HCEC 1CT (cell line): Measurements from ENCODE around the gene FUCA1.
"Not testable (repeated sequence)": the region's sequence is repeated elsewhere in the genome, so short reads cannot be mapped to it uniquely, and the experiment has no call there.

Experiments used
- DNase-seq: peaks from one replicate; pipeline ENCODE4 v3.0.0-alpha.2; 2017

FUCA1 gene

DNA sequence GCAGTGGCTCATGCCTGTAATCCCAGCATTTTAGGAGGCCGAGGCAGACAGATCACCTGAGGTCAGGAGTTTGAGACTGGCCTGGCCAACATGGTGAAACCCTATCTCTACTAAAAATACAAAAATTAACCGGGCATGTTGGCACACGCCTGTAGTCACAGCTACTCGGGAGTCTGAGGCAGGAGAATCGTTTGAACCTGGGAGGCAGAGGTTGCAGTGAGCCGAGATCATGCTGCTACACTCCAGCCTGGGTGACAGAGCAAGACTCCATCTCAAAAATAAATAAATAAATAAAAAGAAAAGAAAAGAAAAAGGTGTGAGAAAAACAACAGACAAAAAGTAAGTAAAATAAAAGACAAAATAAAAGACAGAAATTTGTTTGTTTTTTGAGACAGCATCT lies 33.9 kb downstream of the FUCA1 start:
- not testable (repeated sequence) for DNase-seq

DNA sequence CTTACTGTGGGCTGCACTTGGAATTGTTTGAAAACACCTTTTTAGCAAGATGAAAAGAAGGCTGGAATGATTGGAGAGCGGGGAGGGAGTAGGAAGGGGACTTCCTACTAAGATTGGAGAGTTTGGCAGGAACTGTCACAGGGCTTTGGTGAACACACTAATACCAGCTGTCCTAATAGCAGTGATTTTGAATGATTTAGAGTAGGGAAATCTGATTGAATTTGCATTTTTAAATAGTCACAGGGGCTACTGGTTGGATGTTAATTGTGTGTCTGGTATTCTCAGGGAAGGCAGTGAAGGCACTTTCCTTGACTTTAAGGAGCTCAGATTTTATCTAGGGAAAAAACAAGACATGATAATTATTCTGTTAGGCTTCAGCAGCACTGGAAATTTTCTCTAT lies 40.4 kb downstream of the FUCA1 start:
- no peak for DNase-seq

- DNase-seq: not testable (repeated sequence)
Measured at GRCh38 chr1:23826590-23826989, 41.5 kb downstream of the FUCA1 start.

- DNase-seq: no peak
Measured at GRCh38 chr1:23825762-23826522, 42.1 kb downstream of the FUCA1 start.

DNA sequence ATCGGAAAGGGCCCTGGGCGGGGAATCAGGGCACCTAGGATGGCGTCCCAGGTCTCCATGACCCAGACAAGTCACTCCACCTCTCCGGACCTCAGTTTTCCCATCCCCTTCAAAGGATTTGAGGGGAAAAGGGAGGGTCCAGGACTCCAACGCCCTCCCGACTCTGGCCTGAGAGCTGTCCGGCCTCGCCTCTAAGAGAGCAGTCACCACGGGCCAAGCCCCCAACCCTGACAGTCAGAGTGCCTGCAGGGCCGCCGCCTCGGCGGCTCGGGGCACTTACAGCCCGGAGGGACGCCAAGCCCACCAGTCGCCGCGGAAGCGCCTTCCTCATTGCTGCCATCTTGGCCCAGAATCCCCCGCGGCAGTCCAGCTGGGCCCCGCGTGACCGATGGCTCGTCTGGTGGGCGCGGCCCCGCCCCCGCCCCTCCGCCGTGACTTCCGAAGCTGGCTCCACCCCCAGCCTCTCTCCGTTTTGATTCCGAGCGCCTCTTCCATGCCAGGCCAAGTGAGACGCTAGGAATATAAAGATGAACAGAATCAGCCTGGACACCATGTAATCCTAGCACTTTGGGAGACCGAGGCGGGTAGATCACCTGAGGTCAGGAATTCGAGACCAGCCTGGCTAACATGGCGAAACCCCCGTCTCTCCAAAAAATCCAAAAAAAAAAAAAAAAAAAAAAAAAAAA lies 42.9 kb downstream of the FUCA1 start, which contains the start of gene HMGCL:
Gene HMGCL, minus strand, starts transcription at position 354 of the 686 bp plus-strand sequence. Its CDS starts 14 bp downstream, at position 340.
- DNase-seq: peak; percentile 90

DNA sequence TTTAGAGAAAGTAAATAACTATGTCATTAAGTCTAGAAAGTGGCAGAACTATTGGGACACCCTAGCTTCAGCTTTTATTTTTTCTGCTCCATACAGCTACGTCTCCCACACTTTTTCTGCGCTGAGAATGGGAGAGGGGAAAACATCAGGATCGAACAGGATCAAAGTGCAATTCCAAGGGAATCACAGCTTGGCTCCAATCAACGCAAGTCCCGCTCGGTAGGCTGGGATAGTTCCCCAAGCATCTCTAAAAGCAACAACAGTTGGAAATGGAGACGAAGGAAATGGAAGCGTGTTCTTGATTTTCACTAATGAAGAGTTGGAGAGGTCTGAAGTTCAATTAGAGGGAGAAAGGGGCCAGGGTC lies 43.4 kb downstream of the FUCA1 start:
- no peak for DNase-seq

GRCh38 chr1:23823767-23824166 lies 44.3 kb downstream of the FUCA1 start:
- DNase-seq: no peak

GRCh38 chr1:23817633-23818032 lies 50.5 kb downstream of the FUCA1 start:
- DNase-seq: no peak

GRCh38 chr1:23816906-23817305 lies 51.2 kb downstream of the FUCA1 start:
- no peak for DNase-seq

DNA sequence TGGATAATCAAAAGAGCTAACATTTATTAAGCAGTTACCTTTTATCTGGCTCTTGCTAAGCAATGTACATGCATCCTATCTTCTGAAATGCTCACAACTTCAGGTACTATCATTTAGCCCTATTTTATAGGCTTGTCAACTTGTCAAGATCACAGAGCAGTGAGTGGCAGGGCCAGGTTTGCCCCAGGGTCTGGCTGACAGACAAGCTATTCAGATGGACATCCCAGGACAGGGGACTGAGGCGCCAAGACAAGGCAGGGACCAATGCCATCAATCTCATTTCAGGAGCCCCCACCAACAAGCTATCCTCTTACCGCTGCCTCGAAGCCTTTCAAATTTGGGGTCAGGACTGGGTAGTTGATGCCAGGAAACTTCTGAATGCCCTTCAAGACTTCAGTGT lies 51.7 kb downstream of the FUCA1 start:
- DNase-seq: no peak

GRCh38 chr1:23814016-23814415 lies 54.1 kb downstream of the FUCA1 start:
- no peak for DNase-seq

DNA sequence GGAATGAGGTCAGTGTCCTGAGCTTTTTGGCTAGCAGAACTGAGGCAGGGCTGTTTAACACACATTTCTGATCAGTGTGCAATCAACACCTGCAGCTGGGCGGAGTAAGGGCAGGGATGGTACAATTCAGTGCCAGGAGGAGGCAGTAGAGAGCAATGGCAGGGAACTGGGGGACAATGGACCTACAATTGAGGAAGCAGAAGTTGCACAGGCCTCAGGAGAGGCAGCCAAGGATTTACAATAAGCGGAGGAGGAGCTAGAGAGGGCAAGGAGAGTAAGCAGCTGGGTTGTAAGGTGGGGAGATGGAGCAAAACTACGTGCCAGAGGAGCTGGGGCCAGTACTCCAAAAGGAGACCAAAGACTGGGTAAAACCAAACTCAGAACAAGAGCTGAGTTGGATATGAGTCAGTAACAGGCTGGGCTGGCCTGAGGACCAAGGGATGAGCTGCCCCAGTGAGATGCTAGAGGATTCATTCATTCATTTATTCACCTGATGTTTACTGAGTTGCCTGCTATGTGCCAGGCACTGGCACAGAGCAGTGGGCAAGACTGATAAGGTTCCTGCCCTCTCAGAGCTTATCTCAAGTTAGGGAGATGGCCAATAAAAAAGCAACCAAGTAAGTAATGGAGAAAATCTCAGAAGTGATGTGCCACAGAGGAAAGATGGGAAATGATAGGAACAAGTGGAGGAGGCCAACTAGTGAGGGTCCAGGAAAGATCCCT lies 57.1 kb downstream of the FUCA1 start:
- DNase-seq: peak; percentile 31

DNA sequence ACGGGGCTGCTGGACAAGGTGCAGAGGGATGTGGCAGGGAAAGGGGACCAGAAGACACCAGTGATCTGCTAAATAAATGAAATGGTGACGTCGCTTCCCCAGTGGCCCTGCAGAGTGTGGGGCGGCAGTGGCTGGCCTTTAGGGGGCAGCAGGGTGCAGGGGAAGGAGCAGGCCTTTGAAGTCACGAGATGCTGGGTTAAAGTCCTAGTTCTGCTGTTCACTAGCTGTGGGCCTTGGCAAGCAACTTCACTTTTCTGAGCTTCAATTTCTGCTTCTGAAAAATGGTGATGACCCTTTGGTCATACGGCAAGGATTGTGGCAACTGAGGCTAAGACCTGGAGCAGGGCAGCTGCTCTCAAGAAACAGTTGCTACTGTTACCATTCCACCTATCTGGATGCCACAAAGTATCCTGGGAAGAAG lies 58.3 kb downstream of the FUCA1 start:
- DNase-seq: peak; percentile 59

- DNase-seq: no peak
Measured at GRCh38 chr1:23807453-23807852, 60.6 kb downstream of the FUCA1 start.

DNA sequence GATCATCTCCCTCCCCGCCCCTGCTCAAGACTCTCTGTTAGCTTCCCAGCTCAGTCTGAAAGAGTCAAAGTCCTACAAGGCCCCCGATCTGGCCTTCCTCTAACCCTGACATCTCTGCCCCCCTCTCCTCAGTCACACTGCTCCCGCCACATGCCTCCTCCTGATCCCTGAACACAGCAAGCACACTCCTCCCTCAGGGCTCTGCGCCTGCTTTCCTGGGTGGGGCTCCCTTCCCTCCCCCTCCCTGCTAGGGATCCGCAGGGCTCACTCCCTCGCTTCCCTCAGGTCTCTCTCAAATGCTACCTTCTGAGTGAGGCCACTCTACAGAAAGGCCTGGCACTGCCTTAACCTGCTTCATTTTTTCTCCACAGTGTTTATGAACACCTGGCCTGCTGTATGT lies 61.8 kb downstream of the FUCA1 start:
- DNase-seq: no peak

DNA sequence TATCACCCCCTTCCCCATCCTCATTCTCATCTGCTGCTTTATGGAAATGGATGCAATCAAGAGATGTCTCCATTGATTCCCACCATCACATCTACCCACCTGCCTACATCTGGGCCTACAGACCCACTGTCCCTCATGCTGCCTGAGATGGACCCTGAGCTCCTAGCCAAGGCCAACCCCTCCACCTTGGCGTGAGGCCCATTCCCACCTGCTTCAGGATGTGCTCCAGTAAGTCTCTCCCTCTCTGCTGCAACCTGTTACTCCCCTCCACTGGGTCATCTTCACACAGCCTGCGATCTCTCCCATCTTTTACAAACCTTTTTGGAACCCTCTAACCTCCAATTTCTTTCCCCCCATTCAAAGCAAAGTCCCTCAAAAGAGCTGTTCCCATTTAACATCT lies 63.1 kb downstream of the FUCA1 start:
- no peak for DNase-seq

GRCh38 chr1:23804183-23804835 lies 63.8 kb downstream of the FUCA1 start:
- DNase-seq: no peak

GRCh38 chr1:23803674-23804073 lies 64.4 kb downstream of the FUCA1 start:
- DNase-seq: no peak

GRCh38 chr1:23802809-23803342 lies 65.2 kb downstream of the FUCA1 start:
- not testable (repeated sequence) for DNase-seq

GRCh38 chr1:23801876-23802275 lies 66.2 kb downstream of the FUCA1 start:
- no peak for DNase-seq

DNA sequence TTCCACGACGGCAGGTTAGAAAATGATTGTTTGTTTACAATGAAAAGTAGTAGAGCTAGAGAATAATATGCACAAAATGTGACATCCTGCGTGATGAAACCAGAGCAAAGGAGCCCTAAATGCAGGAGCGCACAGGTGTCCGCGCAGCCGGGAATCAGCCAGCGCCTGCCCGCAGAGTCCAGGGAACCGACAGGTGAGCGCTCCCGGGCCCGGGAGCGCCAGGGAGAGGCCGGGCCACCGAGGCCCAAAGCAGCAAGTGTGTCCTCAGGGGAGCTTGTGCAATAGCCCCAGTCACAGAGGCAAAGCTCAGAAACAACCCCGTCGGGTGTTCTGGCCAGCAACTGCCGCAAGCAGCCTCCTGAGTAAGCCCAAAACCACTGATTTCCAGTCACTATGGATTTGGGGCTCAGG lies 66.7 kb downstream of the FUCA1 start:
- no peak for DNase-seq

- DNase-seq: peak; percentile 95
Measured at GRCh38 chr1:23800400-23801337, 67.4 kb downstream of the FUCA1 start, which contains the start of gene GALE. Gene GALE (minus strand): TSS chr1:23800754. CDS start chr1:23799007, 1,747 bp downstream.
